Lower leg skin (tissue), 4 donors: ENCODE data around the gene RPLP2. TPM values are rescaled to one million over a fixed set of nuclear protein-coding genes. Genes with fewer than 3 reads are reported as not detected.

Experiments used
- DNase-seq, 2 donors: peaks; one replicate each; pipeline ENCODE4 v3.0.0-alpha.2; 2019; ENCODE audit warnings: low spot score in 2 of 2
- H3K4me3 ChIP-seq: fragments of 200-600 bp; sonication (generic); 2 replicates; pipeline ENCODE4 v1.5.1; 2017; ENCODE audit warnings: mild to moderate bottlenecking, low read depth; ENCODE audit not compliant: poor library complexity, severe bottlenecking
- CTCF ChIP-seq, 3 donors: fragments of 450-650 bp; IDR thresholded peaks; one replicate each; pipeline ENCODE4 v1.5.1; 2016; ENCODE audit warnings: antibody characterized with exemption in 3 of 3, mild to moderate bottlenecking in 3 of 3, moderate library complexity in 2 of 3
- POLR2A ChIP-seq, 2 donors: fragments of 450-650 bp; IDR thresholded peaks; one replicate each; pipeline ENCODE4 v1.6.1; 2016 to 2017; ENCODE audit warnings: antibody characterized with exemption in 2 of 2, mild to moderate bottlenecking in 1 of 2, moderate library complexity in 1 of 2
- WGBS, 2 donors: methylation state at CpG; one replicate each; pipeline ENCODE4 v1.1.5; 2018; 5-methylcytosine and 5-hydroxymethylcytosine counted together
- intact Hi-C: fragments of 100-400 bp; cut with DNase I; formaldehyde crosslinking; loops from one replicate; pipeline ENCODE4 v1.15.0; 2023; ENCODE audit warnings: low total_unique reads
- total RNA-seq, 4 donors: library from RNA; depleted of rRNA; stranded (reverse); fragments of >200 nt; gene quantifications; one replicate each; pipeline ENCODE4 v1.1.0, GENCODE V29; 2016

The RPLP2 gene
- total RNA-seq, 4 donors from 2014 or later, result 479 to 1,471 (median 745) TPM

- WGBS, 2 donors, result 4 to 6% methylated on average over 12 of the region's 18 CpGs
- no peak for DNase-seq
- intact Hi-C loops, result no loop called here
- peak overlapping the region; percentile 30 for H3K4me3 ChIP-seq
- TF ChIP-seq POLR2A (IDR thresholded peaks at IDR 0.05) (no peak), CTCF (IDR thresholded peaks at IDR 0.05) (no peak)
These were observed 5.2 kb upstream of the RPLP2 start for GRCh38 chr11:804599-804964.

DNA sequence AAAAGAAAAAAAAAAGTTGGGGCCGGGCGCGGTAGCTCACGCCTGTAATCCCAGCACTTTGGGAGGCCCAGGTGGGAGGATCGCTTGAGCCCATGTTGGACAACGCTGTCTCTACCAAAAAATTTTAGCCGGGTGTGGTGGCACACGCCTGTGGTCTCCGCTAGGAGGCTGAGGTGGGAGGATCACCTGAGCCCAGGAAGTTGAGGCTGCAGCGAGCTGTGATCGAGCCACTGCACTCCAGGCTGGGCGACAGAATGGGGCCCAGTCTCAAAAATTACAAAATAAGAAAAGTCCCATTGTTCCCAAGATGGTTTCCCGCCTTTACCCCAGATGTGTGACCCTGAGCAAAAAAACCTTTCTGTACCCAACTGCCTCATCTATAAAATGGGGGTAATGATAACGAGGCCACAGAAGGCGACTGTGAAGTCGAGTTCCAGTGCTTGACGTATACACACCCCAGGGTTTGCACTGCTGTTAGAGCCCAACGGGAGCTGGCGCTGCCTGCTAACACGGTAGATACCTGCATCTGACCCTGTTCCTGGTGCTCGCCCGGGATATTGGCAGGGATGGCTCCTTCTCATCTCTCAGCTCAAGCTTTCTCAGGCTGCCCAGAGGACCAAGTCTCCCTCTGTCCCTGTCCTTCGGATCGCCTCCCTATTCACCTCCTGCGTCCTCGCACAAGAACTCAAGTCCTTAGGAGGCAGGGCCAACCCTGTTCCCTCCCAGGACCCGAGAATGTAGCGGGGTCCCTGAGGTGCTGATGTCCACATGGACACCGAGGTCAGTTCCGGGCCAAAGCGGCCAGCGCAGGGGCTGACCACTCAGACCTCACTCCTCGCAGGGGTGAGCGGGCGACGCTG lies 1.1 kb upstream of the RPLP2 start:
- H3K4me3 ChIP-seq, result peak overlapping the region; percentile 96
- 34 to 36% methylated on average over 29 to 33 of the region's 36 CpGs for WGBS, 2 donors
- no peak for TF ChIP-seq POLR2A (IDR thresholded peaks at IDR 0.05)
- no peak for TF ChIP-seq CTCF (IDR thresholded peaks at IDR 0.05)
- intact Hi-C loops, result no loop called here
- DNase-seq, result no peak

GRCh38 chr11:810040-810567 lies 337 bp downstream of the RPLP2 start:
- WGBS, 2 donors, result 0 to 3% methylated on average over 17 to 49 of the region's 55 CpGs
- TF ChIP-seq CTCF (IDR thresholded peaks at IDR 0.05) (no peak), POLR2A (IDR thresholded peaks at IDR 0.05) (no peak)
- intact Hi-C loops, result no loop called here
- peak overlapping the region; percentile 96 for H3K4me3 ChIP-seq
- DNase-seq, result no peak

- intact Hi-C loops, result no loop called here
- 66 to 69% methylated on average over 14 of the region's 14 CpGs for WGBS, 2 donors
- H3K4me3 ChIP-seq, result no peak overlapping the region
- DNase-seq, result no peak
- TF ChIP-seq POLR2A (IDR thresholded peaks at IDR 0.05) (no peak), CTCF (IDR thresholded peaks at IDR 0.05) (no peak)
These were observed 1.9 kb downstream of the RPLP2 start for GRCh38 chr11:811446-812245.

GRCh38 chr11:812390-812789 lies 2.6 kb downstream of the RPLP2 start:
- DNase-seq, result no peak
- intact Hi-C loops, result no loop called here
- TF ChIP-seq POLR2A (IDR thresholded peaks at IDR 0.05) (no peak), CTCF (IDR thresholded peaks at IDR 0.05) (no peak)
- WGBS, 2 donors, result 72 to 81% methylated on average over 2 to 3 of the region's 3 CpGs
- no peak overlapping the region for H3K4me3 ChIP-seq
